GM18873 (cell line): ENCODE measurements around the gene METRNL.

Experiments used
- ATAC-seq: cut with Tn5 transposase; IDR thresholded peaks from one replicate; pipeline ENCODE4 v1.9.1; 2021; ENCODE audit warnings: mild to moderate bottlenecking, moderate library complexity, moderate number of reproducible peaks; ENCODE audit not compliant: unreplicated experiment, low FRiP score

METRNL gene

DNA sequence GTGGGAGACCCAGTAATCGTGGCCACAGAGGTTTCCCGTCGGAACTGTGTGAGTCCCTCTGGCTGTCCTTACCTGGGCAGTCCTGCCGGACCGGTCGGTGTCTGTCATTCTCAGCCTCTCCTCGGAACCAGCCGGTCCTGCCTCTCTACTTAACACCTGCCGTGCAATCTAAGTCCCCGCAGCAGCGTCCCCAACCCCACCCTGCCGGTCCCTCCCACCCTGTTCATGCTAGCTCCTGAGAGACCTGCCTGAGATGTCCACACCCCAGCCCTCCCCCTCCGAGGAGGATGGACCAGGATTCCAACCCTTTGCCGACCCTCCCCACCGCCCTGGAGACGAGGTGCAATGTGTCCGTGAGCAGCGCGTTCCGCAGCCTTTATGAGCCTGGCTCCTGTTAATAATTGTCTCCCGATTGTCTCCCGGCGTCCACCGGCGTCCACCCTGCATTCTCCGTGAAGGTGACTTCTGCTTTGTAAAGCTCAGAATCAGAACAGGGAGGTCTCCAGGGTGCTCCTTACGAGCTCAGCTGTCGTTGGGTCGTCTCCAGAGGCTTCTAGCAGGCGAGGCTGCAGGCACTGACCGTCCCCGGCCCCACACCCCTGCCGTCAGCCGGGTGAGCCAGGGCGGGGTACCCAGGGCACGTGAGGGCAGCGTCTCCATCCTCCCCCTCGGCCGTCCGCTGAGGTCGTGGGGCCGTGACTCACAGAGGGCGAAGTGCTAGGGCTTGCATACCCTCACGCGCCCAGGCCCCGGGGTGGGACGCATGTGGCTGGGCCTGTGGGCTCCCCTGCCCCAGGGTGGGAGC, 10.1 kb downstream of the METRNL start:
- ATAC-seq = no peak

DNA sequence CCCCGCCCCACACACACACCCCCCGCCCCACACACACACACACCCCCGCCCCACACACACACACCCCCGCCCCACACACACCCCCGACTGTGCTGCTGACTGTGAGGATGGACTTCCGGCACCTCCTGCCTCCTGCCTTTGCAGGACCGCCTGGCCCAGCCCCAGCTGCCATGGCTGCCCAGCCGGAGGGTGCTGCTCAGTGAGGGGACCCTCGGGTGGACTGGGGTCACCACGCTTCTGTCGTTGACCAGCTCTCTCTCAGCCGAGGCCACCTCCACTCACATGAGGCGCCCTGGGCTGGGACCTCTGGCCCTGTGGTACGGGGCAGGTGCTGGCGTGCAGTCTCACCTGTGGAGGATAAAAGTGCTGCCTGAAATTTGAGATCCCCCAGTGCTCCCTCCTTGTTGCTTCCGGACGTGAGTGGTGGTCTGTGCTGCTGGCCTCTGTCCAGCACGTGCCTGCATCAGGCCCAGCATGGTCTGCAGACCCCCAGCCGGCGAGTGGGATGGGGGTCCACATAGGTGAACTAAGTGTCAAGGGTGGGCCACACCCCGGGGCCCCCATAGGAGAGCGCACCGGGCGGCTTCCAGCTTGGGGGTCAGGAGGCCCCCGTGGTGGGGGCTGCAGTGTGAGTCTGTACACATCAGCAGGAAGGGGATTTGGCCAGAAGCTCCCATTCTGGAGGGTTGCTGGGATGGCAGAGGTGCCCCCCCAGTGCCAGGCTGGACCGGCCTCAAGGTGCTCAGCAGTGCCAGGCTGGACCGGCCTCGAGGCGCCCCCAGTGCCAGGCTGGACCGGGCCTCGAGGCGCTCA, 11.2 kb downstream of the METRNL start:
- no peak for ATAC-seq

DNA sequence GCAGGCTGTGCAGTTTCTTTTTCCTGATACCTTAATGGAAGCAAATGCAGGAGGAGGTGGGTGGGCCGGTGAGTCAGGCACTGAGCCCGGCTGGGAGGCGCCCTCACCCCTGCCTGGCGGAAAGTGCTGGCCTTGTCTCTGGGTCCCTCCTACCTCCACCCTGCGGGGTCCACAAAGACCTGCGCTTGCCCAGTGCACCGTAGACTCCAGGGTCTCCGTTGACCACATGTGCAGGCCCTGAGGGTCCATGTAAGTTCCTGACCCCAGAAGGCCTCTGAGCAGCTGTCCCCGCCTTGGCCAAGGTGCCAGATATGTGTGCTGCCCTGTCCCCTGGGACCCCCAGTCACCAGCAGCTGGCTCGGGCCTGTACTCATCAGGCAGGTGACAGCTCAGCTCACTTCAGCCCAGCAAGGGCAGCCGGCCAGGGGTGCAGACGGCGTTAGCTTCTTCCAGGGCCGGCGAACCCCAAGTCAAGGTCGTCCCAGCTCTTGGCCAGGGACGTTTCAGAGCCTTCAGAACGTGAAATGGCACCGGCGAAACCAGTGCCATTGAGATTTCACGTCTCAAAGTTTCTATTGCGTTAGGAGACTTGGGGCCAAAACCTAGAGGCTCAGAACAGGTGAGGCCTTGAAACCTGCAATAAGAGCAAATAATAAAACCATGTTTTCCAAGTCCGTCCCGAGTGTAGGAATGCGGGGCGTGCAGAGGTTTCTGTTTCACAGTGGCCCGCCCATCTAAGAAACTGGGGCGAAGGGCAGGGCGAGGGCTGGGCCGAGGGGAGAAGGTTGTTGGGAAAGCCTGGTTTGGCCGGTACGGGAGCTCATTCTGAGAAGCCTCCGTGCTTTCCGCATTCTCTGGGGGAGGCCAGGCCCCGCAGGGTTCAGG, 12.1 kb downstream of the METRNL start:
- ATAC-seq = no peak

DNA sequence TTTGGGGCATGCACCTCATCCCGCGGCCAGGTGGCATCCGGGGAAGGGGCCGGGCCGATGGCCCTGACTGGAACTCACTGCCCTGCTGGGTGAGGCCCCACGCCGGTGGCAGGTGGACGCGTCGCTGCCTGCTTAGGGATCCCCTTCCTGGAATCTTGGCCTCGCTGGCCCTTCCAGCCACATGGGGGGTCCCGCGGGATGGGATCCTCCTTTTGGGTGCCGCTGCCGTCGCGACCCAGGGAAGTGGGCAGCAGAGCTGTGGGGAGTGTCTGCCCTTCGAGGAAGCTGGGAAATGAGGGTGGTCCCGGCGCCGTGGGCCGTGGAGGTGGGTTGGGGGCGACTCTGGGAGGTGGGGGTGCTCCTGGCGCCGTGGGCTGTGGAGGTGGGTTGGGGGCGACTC, 12.8 kb downstream of the METRNL start:
- ATAC-seq = no peak

DNA sequence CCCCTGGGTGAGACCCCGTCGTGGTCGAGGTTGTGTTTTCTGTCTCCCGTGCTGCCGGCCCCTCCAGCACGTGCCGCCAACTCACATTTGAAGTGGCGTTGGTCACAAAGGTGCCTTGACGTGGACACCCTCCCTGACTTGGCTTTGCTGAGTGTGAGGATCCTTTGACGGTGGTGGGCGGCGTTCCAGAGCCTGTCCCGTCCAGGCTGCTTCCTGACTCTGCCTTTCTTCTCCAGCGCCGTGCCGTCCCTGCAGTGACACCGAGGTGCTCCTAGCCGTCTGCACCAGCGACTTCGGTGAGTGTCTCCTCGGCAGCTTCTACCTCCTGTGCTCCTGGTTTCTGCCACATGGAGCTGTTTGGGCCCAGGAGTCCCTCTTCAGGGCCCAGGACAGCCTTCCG, 13.5 kb downstream of the METRNL start:
- no peak for ATAC-seq

DNA sequence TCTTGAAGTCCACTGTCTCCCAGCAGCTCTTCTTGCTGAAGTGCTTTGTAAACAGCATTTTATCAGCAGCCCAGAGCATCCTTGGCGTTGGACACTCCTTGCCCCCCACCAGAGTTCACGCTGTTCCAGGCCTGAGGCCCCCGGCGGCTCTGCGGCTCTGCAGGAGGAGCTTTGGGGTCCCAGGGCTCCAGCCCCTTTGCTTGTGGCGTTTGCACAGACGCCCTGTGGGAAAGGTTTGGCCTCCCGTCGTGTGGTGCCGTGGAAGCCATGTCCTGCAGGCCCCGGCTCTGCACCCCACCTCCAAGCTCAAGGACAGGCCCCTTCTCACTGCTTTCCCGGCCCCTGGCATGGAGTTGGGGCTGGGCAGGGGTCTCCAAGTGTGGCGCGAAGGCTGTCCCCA, 14.1 kb downstream of the METRNL start:
- ATAC-seq = no peak

DNA sequence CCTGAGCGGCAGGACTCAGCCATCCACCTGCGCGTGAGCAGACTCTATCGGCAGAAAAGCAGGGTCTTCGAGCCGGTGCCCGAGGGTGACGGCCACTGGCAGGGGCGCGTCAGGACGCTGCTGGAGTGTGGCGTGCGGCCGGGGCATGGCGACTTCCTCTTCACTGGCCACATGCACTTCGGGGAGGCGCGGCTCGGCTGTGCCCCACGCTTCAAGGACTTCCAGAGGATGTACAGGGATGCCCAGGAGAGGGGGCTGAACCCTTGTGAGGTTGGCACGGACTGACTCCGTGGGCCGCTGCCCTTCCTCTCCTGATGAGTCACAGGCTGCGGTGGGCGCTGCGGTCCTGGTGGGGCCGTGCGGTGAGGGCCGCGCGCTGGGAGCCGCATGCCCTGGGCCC, 14.9 kb downstream of the METRNL start:
- no peak for ATAC-seq

DNA sequence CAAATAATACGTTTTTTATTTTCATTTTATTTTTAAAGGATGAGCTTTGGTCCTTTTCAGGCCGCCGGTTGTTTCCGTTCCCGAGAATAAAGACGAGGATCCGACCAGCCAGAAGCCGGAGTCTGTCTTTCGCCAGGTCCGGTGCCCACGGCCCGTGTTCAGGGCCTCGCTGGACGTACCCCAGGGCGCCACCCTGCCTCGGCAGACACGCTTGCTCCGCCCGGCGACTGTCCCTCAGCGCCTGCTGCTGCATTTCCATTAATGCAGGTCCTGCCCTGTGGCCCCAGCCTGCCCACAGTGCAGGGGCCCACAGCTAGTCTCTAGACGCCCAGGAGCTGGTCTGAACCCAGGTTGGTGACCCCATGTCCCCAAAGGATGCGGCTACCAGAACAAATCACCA, 15.6 kb downstream of the METRNL start:
- no peak for ATAC-seq

DNA sequence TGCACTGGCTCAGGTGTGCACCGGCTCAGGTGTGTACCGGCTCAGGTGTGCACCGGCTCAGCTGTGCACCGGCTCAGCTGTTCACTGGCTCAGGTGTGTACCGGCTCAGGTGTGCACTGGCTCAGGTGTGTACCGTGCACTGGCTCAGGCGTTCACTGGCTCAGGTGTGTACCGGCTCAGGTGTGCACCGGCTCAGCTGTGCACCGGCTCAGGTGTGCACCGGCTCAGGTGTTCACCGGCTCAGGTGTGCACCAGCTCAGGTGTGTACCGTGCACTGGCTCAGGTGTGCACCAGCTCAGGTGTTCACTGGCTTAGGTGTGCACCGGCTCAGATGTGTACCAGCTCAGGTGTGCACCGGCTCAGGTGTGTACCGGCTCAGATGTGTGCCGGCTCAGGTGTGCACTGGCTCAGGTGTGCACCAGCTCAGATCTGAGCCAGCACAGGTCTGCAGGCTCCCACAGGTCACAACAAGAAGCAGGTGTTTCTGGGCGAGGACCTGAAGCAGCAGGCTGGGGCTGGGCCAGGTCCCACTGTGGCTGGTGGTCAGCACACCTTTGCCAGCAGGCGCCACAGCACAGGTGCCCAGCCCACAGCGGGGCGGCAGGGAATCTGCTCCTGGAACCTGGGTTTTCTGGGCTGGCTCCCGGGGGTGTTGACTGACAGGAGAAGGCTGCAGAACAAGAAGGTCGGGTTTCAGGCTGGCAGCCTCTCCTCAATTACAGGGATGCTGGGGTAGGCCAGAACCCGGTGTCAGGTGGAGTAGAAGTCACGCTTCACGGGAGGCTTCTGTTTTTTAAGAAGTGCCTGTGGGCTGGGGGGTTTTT, 17.2 kb downstream of the METRNL start:
- ATAC-seq = no peak

DNA sequence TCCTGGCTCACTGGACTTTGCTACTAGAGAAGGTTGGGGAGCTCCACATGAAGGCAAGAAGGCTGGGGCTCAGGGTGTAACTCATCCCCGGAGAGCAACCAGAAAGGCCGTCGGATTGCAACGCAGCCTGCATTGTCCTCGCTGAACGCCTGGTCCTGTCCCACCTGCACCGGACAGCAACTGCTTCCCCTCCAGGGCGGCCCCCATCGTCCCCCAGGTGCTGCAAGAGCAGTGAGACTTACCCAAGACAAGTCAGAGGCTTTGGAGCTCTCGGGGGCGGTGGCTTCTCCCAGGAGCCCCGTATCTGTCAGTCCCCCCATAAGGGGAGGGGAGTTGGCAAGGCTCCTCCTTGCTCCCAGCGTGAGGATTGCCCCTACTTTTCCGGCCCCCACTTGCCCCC, 18.4 kb downstream of the METRNL start:
- no peak for ATAC-seq

DNA sequence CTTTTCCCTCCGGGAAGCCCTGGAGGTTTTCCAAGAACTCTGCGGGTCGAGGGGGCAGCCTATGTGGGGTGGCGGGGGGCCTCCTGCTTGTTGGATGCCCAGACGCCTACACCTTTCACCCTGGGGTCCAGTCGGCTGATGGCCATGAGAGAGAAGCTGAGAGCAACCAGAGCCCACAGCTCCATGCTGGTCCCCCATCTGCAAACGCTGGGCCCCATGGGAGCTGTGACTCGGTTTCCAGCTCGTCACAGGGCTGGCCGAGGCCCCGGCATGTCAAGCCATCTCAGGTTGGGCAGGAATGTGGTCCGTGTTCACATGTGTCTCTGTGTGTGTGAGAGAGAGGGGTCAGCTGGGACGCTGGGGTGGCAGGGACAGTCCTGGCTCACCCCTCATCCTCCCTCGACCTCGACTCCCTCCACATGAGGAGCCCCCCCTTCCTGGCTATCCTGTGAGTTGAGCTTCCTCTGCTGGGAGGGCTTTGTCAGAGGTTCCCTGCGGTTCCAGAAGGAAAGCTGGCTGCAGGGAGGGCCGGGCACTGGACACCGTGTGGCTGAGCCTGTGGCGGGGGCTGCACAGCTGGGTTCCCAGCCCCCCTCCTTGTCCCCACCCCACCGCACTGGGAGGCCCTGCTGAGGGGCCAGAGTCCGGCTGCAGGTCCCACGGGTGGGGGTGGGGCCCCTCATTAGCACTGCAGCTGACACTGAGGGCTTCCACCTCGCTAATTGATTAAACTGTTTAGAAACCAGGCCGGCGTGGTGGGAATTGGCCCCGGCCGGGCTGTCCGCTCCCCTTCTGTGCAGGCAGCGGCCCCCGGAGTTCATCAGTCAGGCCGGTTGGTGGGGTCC, 19.1 kb downstream of the METRNL start:
- ATAC-seq = no peak

DNA sequence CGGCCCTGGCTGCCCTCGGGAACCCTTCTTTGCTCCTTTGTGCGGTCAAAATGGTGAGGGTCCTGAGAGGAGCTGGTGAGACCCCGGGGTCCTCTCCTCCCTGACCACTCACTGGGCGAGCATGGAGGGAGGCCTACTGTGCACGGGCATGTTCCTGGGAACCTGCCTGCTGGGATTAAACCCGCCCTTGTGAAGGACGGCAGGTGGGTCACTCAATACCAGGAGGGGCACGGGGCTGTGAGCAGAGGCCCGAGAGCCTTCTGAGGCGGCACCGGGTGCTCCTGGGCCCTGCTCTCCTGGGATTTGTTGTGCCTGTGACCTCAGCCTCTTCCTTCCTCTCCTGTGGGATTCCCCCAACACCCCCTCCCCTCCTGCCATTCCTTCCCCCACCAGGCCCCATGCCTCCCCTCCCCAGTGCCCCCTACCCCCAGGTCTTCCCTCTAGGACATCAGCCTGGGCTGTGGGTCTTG, 19.7 kb downstream of the METRNL start:
- no peak for ATAC-seq

DNA sequence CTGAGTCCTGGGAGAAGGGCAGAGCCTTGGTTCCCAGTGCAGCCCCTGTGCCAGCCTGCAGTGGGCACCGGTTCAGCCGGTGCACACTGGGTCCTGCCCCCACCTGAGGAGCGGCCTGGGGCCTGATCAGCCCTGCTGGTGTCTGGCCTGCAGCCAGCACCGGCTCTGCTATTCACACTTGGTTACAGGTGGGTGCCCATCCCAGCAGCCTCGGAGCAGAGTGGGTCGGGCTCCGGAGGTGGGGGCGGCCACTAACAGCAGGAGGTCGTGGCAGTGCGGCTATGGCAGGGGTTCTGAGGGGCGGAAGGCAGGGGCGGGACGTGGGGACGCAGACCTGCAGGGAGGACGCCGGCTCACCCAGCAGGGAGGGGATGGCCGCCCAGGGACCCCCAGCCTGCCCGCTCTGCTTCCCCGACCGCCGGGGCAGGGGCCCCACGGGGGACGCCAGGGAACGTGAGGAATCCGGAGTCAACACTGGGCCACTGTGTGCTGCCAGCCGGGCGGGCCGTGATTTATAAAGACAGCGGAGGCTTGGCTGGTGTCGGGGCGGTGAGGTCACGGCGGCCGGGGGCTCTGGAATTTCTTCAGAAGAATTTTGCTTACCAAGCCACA, 20.3 kb downstream of the METRNL start:
- ATAC-seq = no peak

DNA sequence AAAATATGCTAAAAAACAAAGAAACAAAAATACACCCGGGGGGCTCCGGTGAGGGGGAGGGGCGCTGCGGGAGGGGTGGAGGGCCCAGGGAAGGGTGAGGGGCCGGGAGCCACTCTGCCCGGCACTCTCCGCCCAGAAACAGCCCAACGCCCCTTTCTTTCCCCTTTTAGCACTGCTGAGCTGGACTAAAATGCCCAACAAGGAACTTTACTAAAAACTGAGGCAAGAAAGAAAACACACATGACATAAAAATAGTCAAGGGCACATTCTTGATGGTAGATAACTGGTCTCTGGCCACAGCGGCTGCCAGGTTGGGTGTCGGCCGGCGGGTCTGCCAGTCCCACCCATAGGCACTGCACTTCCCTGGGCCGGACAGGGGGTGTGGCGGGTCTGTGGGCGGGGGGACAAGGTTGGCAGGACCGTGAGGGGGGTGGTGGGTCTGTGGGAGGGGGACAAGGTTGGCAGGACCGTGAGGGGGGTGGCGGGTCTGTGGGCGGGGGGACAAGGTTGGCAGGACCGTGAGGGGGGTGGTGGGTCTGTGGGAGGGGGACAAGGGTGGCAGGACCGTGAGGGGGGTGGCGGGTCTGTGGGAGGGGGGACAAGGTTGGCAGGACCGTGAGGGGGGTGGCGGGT, 20.9 kb downstream of the METRNL start:
- ATAC-seq = no peak

DNA sequence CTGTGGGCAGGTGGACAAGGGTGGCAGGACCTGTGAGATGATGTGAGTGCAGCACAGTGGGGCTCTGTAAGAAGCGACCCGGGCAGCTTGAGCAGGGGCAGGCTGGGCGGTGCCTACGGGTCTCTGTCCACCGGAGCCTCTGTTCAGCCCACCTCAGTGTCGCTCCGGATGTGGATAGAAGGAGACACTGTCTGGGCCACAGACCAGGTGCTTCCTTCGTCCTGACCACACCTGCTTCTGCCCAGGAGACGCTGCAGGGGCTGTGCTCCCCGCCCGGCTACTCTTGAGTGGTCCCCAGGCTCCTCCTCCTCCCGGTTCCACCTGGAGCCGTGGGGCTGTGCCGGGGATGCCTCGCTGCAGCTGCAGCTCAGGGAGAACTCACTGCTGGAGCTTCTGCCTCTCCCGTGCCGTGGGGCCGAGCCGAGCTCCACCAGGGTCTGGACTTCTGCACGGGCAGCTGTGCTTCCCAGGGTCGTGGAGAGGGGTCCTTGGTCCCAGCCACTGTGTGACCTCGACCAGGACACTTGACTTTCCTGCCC, 21.5 kb downstream of the METRNL start:
- ATAC-seq = no peak

DNA sequence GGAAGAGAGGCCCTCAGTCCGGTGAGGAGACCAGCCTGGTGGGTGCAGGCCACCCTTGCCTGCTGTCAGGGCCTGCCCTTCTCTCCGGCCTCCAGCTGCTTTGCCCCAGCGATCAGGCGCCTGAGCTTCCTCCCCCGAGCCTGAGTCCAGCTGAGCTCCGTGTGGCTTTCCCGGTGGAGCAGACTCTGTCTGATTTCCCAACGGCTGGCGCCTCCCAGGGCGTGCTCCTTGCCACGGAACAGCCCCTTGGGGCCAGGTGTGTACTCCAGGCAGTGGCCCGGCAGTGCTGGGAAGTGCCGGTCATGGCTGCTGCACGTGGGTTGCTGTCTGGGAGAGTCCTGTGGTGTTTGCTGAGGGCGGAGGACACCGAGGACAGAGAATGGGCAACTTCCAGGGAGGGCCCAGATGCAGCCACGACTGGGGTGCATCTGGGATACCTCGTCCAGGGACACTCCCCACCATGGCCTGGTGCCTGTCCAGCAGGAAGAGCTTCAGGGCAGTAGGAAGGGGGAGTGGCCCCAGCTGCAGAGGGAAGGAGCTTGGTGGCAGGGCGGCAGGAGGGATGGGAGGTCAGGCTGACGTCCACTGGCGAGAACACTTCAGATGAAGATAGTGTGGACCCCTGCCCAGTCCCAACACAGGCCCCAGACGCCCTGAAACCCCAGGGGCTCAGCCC, 22.5 kb downstream of the METRNL start:
- ATAC-seq = no peak

DNA sequence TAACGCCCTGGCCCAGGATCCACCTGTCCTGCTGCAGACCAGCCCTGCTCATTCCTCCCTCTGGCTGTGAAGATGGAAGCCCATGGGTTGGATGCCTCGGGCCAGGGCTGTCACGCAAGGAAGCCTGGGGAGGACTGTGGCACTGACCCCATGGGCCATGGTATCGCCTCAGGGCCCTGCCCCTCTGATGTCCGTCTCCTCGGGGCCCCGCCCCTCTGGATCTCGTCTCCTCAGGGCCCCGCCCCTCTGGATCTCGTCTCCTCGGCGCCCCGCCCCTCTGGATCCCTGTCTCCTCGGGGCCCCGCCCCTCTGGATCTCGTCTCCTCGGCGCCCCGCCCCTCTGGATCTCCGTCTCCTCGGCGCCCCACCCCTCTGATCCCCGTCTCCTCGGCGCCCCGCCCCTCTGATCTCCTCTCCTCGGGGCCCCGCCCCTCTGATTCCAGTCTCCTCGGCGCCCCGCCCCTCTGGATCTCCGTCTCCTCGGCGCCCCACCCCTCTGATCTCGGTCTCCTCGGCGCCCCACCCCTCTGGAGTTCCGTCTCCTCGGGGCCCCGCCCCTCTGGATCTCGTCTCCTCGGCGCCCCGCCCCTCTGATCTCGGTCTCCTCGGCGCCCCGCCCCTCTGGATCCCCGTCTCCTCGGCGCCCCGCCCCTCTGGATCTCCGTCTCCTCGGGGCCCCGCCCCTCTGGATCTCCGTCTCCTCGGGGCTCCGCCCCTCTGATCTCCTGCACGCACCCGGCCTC, 24.0 kb downstream of the METRNL start:
- no peak for ATAC-seq
